ENCODE measurements around the gene CEACAM16.

CEACAM16 gene

GRCh38 chr19:44757735-44758505 is 59.0 kb downstream of the CEACAM16 start:
- DNase-seq (ENCODE audit: low read depth), result no peak
- no peak overlapping the region for H3K4me3 ChIP-seq (ENCODE audit: low read depth, low read length)
- TF ChIP-seq CTCF (IDR thresholded peaks at IDR 0.05; ENCODE audit: low read depth, low read length, missing control alignments), result no peak

- no peak for DNase-seq (ENCODE audit: low read depth)
- no peak for TF ChIP-seq CTCF (IDR thresholded peaks at IDR 0.05; ENCODE audit: low read depth, low read length, missing control alignments)
- H3K4me3 ChIP-seq (ENCODE audit: low read depth, low read length), result no peak overlapping the region
These were observed 59.6 kb downstream of the CEACAM16 start for GRCh38 chr19:44758596-44758995.

GRCh38 chr19:44759083-44759804 is 60.3 kb downstream of the CEACAM16 start:
- no peak for DNase-seq (ENCODE audit: low read depth)
- TF ChIP-seq CTCF (IDR thresholded peaks at IDR 0.05; ENCODE audit: low read depth, low read length, missing control alignments), result no peak
- H3K4me3 ChIP-seq (ENCODE audit: low read depth, low read length), result no peak overlapping the region

Measured in GM12864 (cell line).